ENCODE results near the gene KLHDC4.

GRCh38 chr16:87664792-87665191 lies 101.0 kb downstream of the KLHDC4 start:
- TF ChIP-seq EP300 (IDR thresholded peaks at IDR 0.05): no peak
- TF ChIP-seq, protein P1, sequence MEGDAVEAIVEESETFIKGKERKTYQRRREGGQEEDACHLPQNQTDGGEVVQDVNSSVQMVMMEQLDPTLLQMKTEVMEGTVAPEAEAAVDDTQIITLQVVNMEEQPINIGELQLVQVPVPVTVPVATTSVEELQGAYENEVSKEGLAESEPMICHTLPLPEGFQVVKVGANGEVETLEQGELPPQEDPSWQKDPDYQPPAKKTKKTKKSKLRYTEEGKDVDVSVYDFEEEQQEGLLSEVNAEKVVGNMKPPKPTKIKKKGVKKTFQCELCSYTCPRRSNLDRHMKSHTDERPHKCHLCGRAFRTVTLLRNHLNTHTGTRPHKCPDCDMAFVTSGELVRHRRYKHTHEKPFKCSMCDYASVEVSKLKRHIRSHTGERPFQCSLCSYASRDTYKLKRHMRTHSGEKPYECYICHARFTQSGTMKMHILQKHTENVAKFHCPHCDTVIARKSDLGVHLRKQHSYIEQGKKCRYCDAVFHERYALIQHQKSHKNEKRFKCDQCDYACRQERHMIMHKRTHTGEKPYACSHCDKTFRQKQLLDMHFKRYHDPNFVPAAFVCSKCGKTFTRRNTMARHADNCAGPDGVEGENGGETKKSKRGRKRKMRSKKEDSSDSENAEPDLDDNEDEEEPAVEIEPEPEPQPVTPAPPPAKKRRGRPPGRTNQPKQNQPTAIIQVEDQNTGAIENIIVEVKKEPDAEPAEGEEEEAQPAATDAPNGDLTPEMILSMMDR (IDR thresholded peaks at IDR 0.05): no peak
